Keratinocyte (primary cell): ENCODE data around the gene FOXF2. TPM values are rescaled to one million over a fixed set of nuclear protein-coding genes. Genes with fewer than 3 reads are reported as not detected.

Source experiments
- DNase-seq: peaks from one replicate; pipeline ENCODE4 v3.0.0-alpha.2; 2011; ENCODE audit warnings: low read depth, missing footprints, low spot score
- FAIRE-seq: peaks from 2 replicates; lab custom pipeline; 2011; peaks lifted over from hg19 to GRCh38; lab: Jason Lieb, UNC
- H2AFZ ChIP-seq: 2 replicates; pipeline ENCODE4 v1.6.0; 2012; ENCODE audit warnings: low read length, control low read depth, inconsistent platforms; ENCODE audit not compliant: control insufficient read depth
- H3K27ac ChIP-seq: 2 replicates; pipeline ENCODE4 v1.5.1; 2011; ENCODE audit warnings: low read length; ENCODE audit not compliant: control insufficient read depth, insufficient read depth
- H3K27me3 ChIP-seq: 3 replicates; pipeline ENCODE4 v1.6.0; 2011; ENCODE audit warnings: low read length; ENCODE audit not compliant: control insufficient read depth, insufficient read depth; ENCODE audit errors: extremely low read depth
- H3K36me3 ChIP-seq, 2 experiments: 2 replicates in 1 of 2; 3 replicates in 1 of 2; pipeline ENCODE4 v1.5.1; 2011; ENCODE audit warnings: low read length in 2 of 2, mild to moderate bottlenecking in 1 of 2; ENCODE audit not compliant: control insufficient read depth in 2 of 2, insufficient read depth in 2 of 2; ENCODE audit errors: extremely low read depth in 1 of 2
- H3K4me1 ChIP-seq: 3 replicates; pipeline ENCODE4 v1.5.1; 2011; ENCODE audit warnings: low read length; ENCODE audit not compliant: control insufficient read depth, insufficient read depth; ENCODE audit errors: extremely low read depth
- H3K4me2 ChIP-seq: 3 replicates; pipeline ENCODE4 v1.6.0; 2011; ENCODE audit warnings: low read depth, low read length; ENCODE audit not compliant: control insufficient read depth, insufficient read depth; ENCODE audit errors: extremely low read depth
- H3K4me3 ChIP-seq, 3 experiments: fragments of 200-600 bp in 1 of 3; sonication (generic) in 1 of 3; 2 replicates in 2 of 3; 3 replicates in 1 of 3; pipeline ENCODE4 v1.5.1; 2011 to 2016; ENCODE audit warnings: low read length in 3 of 3, mild to moderate bottlenecking in 3 of 3, control low read depth in 2 of 3, inconsistent platforms in 1 of 3, low read depth in 1 of 3, mixed read lengths in 1 of 3, mixed run types in 1 of 3, moderate library complexity in 1 of 3; ENCODE audit not compliant: control insufficient read depth in 2 of 3, insufficient read depth in 2 of 3; ENCODE audit errors: extremely low read depth in 1 of 3
- H3K79me2 ChIP-seq: 2 replicates; pipeline ENCODE4 v1.6.0; 2012; ENCODE audit warnings: low read length; ENCODE audit not compliant: control insufficient read depth, insufficient read depth
- H3K9ac ChIP-seq: 3 replicates; pipeline ENCODE4 v1.6.0; 2011; ENCODE audit warnings: low read length; ENCODE audit not compliant: control insufficient read depth, insufficient read depth; ENCODE audit errors: extremely low read depth
- H3K9me1 ChIP-seq: 3 replicates; pipeline ENCODE4 v1.6.0; 2011; ENCODE audit warnings: low read length; ENCODE audit not compliant: control insufficient read depth, insufficient read depth; ENCODE audit errors: extremely low read depth
- H3K9me3 ChIP-seq: 2 replicates; pipeline ENCODE4 v1.5.1; 2012; ENCODE audit warnings: low read depth, low read length; ENCODE audit not compliant: control insufficient read depth
- H4K20me1 ChIP-seq: 3 replicates; pipeline ENCODE4 v1.6.0; 2011; ENCODE audit warnings: low read length; ENCODE audit not compliant: control insufficient read depth, insufficient read depth; ENCODE audit errors: extremely low read depth
- CTCF ChIP-seq, 3 experiments: IDR thresholded peaks in 1 of 3; conservative IDR thresholded peaks in 1 of 3; optimal IDR thresholded peaks in 1 of 3; 2 replicates in 2 of 3; 3 replicates in 1 of 3; pipeline versions ENCODE3 to v1.5.1; 2011; ENCODE audit warnings: low read length in 3 of 3, mild to moderate bottlenecking in 3 of 3, moderate library complexity in 2 of 3, control low read depth in 1 of 3, inconsistent platforms in 1 of 3; ENCODE audit not compliant: insufficient read depth in 2 of 3; ENCODE audit errors: extremely low read depth in 1 of 3
- EZH2 ChIP-seq: IDR thresholded peaks from one replicate; pipeline ENCODE4 v1.6.1; 2012; ENCODE audit warnings: inconsistent platforms, mild to moderate bottlenecking, low read length, moderate library complexity
- dilution Hi-C: fragments of 300-500 bp; cut with MboI; formaldehyde crosslinking; loops from one replicate; pipeline ENCODE4 v1.7.0; 2020; ENCODE audit warnings: low sequenced_read_pairs; ENCODE audit not compliant: extremely low pct_ligation_motif_present
- polyA plus RNA-seq, 5 experiments: library from polyadenylated mRNA; depleted of rRNA in 3 of 5; stranded (reverse) in 3 of 5; stranded (forward) in 1 of 5; unstranded in 1 of 5; fragments of >200 nt; gene quantifications; 1 replicate in 1 of 5; 2 replicates in 3 of 5; 3 replicates in 1 of 5; pipeline versions ENCODE4 v1.2.1 to v1.2.3, GENCODE V29; 2011 to 2012; ENCODE audit warnings: missing spikeins in 2 of 5, low read depth in 1 of 5, low replicate concordance in 1 of 5

Gene FOXF2
- polyA plus RNA-seq, 1 donor (not counting 4 experiments of a cell fraction or from before 2014, with no cell fraction given): 0.34 TPM

- no peak overlapping the region for H2AFZ ChIP-seq
- FAIRE-seq: peak; percentile 70
- peak; percentile 26 for DNase-seq
Observed at GRCh38 chr6:1396952-1397868, 7.8 kb downstream of the FOXF2 start.

GRCh38 chr6:1399085-1399780 lies 9.9 kb downstream of the FOXF2 start:
- Histone ChIP-seq H3K9me3 (no peaks in the 10 kb centered on the region), H3K9ac (no peak overlapping the region), H3K9me1 (no peaks in the 10 kb centered on the region), H3K36me3 (no peaks in the 10 kb centered on the region), H4K20me1 (no peaks in the 10 kb centered on the region), H2AFZ (no peak overlapping the region), H3K4me1 (no peaks in the 10 kb centered on the region), H3K79me2 (no peaks in the 10 kb centered on the region), H3K27me3 (peaks cover 27% of the 10 kb centered on the region), H3K4me2 (no peak overlapping the region), H3K4me3 (no peak overlapping the region), H3K27ac (no peak overlapping the region)
- FAIRE-seq: no peak
- no peak for DNase-seq
- TF ChIP-seq CTCF (optimal IDR thresholded peaks at IDR 0.05 in 1 of 3, IDR thresholded peaks at IDR 0.05 in 1 of 3, conservative IDR thresholded peaks at IDR 0.05 in 1 of 3; ENCODE audit: extremely low read depth in 1 of 3, insufficient read depth in 2 of 3, low read length in 3 of 3): no peak
- TF ChIP-seq EZH2: no peak
- dilution Hi-C loops: no loop called here

More at GRCh38 chr6:1396952-1397868, 7.8 kb downstream of the FOXF2 start:
- Histone ChIP-seq H3K4me2 (peak overlapping the region; percentile 24), H3K79me2 (no peaks in the 10 kb centered on the region), H3K9ac (no peak overlapping the region), H3K27me3 (peaks cover 47% of the 10 kb centered on the region), H3K4me1 (no peaks in the 10 kb centered on the region), H4K20me1 (no peaks in the 10 kb centered on the region), H3K9me1 (no peaks in the 10 kb centered on the region), H3K4me3 (no peak overlapping the region), H3K27ac (no peak overlapping the region), H3K9me3 (no peaks in the 10 kb centered on the region), H3K36me3 (no peaks in the 10 kb centered on the region)
- dilution Hi-C loops: no loop called here
- TF ChIP-seq EZH2 (no peak), CTCF (optimal IDR thresholded peaks at IDR 0.05 in 1 of 3, IDR thresholded peaks at IDR 0.05 in 1 of 3, conservative IDR thresholded peaks at IDR 0.05 in 1 of 3; ENCODE audit: extremely low read depth in 1 of 3, insufficient read depth in 2 of 3, low read length in 3 of 3) (peak; percentile 88 to 95 (median 95))
